ENCODE results near the gene THEM4. TPM values are rescaled to one million over a fixed set of nuclear protein-coding genes. Genes with fewer than 3 reads are reported as not detected.
"Not testable (repeated sequence)": the region's sequence is repeated elsewhere in the genome, so short reads cannot be mapped to it uniquely, and the experiment has no call there.

Gene THEM4
- total and polyA plus RNA-seq, 10 donors: 10.1 to 46.3 (median 15.5) TPM

GRCh38 chr1:151908228-151908691 lies 1.1 kb downstream of the THEM4 start:
- TF ChIP-seq, protein P1, sequence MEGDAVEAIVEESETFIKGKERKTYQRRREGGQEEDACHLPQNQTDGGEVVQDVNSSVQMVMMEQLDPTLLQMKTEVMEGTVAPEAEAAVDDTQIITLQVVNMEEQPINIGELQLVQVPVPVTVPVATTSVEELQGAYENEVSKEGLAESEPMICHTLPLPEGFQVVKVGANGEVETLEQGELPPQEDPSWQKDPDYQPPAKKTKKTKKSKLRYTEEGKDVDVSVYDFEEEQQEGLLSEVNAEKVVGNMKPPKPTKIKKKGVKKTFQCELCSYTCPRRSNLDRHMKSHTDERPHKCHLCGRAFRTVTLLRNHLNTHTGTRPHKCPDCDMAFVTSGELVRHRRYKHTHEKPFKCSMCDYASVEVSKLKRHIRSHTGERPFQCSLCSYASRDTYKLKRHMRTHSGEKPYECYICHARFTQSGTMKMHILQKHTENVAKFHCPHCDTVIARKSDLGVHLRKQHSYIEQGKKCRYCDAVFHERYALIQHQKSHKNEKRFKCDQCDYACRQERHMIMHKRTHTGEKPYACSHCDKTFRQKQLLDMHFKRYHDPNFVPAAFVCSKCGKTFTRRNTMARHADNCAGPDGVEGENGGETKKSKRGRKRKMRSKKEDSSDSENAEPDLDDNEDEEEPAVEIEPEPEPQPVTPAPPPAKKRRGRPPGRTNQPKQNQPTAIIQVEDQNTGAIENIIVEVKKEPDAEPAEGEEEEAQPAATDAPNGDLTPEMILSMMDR (IDR thresholded peaks at IDR 0.05 in 8 of 11, conservative IDR thresholded peaks at IDR 0.05 in 3 of 11): no peak
- no peak for TF ChIP-seq POLR2A (IDR thresholded peaks at IDR 0.05)
- TF ChIP-seq POLR2AphosphoS5 (IDR thresholded peaks at IDR 0.05): no peak
- H3K36me3 ChIP-seq: peaks cover 0 to 21% (median 4%) of the 10 kb centered on the region in 6 donors

GRCh38 chr1:151907363-151908139 lies 1.8 kb downstream of the THEM4 start:
- H3K27me3 ChIP-seq (replicated peaks in 1 of 7): no peaks in the 10 kb centered on the region
- H3K4me1 ChIP-seq: peaks cover 3 to 49% (median 18%) of the 10 kb centered on the region in 6 donors
- H3K9me3 ChIP-seq: peaks cover 0 to 36% (median 18%) of the 10 kb centered on the region in 8 donors
- intact Hi-C loops (cut with DNase I; ENCODE audit: low total_unique reads): no loop called here
- TF ChIP-seq POLR2A (IDR thresholded peaks at IDR 0.05) (no peak), POLR2AphosphoS5 (IDR thresholded peaks at IDR 0.05) (no peak)
- TF ChIP-seq, protein P1 (IDR thresholded peaks at IDR 0.05 in 8 of 11, conservative IDR thresholded peaks at IDR 0.05 in 3 of 11): no peak
- peak overlapping the region in 1 of 8 donors; percentile 84 for H3K4me3 ChIP-seq
- no peak for DNase-seq
- H3K36me3 ChIP-seq: peaks cover 0 to 21% (median 4%) of the 10 kb centered on the region in 6 donors
- no peak overlapping the region for H3K27ac ChIP-seq
- 91 to 96% (median 92%) methylated on average over 9 of the region's 9 CpGs for WGBS, 5 donors

More at GRCh38 chr1:151908228-151908691, 1.1 kb downstream of the THEM4 start:
- DNase-seq: no peak
- 80 to 85% (median 84%) methylated on average over 10 of the region's 10 CpGs for WGBS, 5 donors
- peaks cover 0 to 31% (median 21%) of the 10 kb centered on the region in 8 donors for H3K9me3 ChIP-seq
- intact Hi-C loops (cut with DNase I; ENCODE audit: low total_unique reads): no loop called here
- peaks cover 3 to 49% (median 18%) of the 10 kb centered on the region in 6 donors for H3K4me1 ChIP-seq
- H3K27me3 ChIP-seq (replicated peaks in 1 of 7): no peaks in the 10 kb centered on the region
- peak overlapping the region in 2 of 8 donors; percentile 87 for H3K27ac ChIP-seq
- peak overlapping the region in 4 of 8 donors; percentile 52 to 84 (median 58) for H3K4me3 ChIP-seq

GRCh38 chr1:151906324-151906645 lies 3.0 kb downstream of the THEM4 start:
- H3K4me3 ChIP-seq: not testable (repeated sequence)

DNA sequence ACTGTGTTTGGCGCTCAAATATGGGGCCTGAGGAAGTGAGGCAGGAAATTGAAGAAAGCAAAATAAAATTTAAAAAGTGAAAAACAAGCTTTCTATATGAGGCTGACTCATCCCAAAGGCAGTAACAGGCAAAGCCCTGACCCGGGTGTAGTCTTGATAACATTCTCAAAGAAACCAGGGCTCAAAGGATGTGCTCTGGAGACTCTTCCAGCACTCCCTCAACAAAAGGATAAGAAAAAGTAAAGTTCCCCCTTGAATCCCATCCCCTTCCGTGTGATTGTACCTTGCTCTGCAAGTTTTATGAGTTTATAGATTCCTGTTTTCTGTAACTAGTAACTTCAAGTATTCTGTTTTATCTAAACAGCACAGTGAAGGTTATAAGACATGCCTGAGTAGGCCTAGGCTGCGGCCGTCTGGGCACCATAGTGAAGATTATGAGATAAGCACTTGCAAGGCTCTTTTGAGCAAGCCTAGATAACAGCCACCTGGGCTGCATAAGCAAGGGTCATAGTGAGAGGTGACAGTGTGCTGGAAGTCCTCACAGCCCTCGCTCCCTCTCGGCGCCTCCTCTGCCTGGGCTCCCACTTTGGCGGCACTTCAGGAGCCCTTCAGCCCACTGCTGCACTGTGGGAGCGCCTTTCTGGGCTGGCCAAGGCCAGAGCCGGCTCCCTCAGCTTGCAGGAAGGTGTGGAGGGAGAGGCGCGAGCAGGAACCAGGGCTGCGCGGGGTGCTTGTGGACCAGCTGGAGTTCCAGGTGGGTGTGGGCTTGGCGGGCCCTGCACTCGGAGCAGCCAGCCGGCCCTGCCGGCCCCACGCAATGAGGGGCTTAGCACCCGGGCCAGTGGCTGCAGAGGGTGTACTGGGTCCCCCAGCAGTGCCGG lies 3.6 kb downstream of the THEM4 start:
- Histone ChIP-seq H3K4me1 (peaks cover 3 to 49% (median 18%) of the 10 kb centered on the region in 6 donors), H3K27ac (peak overlapping the region in 7 of 8 donors; percentile 7 to 75 (median 45)), H3K36me3 (peaks cover 0 to 28% (median 4%) of the 10 kb centered on the region in 6 donors), H3K4me3 (peak overlapping the region in 1 of 8 donors; percentile 4), H3K9me3 (peaks cover 5 to 55% (median 33%) of the 10 kb centered on the region in 8 donors)
- H3K27me3 ChIP-seq (replicated peaks in 1 of 7); intact Hi-C loops (cut with DNase I; ENCODE audit: low total_unique reads); DNase-seq: not testable (repeated sequence)
- WGBS, 5 donors: 80 to 91% (median 90%) methylated on average over 12 to 22 of the region's 22 CpGs

More at GRCh38 chr1:151906324-151906645, 3.0 kb downstream of the THEM4 start:
- peaks cover 3 to 49% (median 18%) of the 10 kb centered on the region in 6 donors for H3K4me1 ChIP-seq
- WGBS, 5 donors: 95 to 99% (median 98%) methylated on average over 12 to 14 of the region's 14 CpGs
- DNase-seq; H3K27me3 ChIP-seq (replicated peaks in 1 of 7); intact Hi-C loops (cut with DNase I; ENCODE audit: low total_unique reads): not testable (repeated sequence)
- H3K9me3 ChIP-seq: peaks cover 3 to 49% (median 27%) of the 10 kb centered on the region in 8 donors
- H3K36me3 ChIP-seq: peaks cover 0 to 23% (median 4%) of the 10 kb centered on the region in 6 donors
- H3K27ac ChIP-seq: peak overlapping the region in 2 of 8 donors; percentile 57 to 75
